OCI-LY7 (cell line): ENCODE measurements around the gene SERINC3. TPM values are rescaled to one million over a fixed set of nuclear protein-coding genes. Genes with fewer than 3 reads are reported as not detected.
A peak's percentile ranks its signal among the peaks of the same experiment; 100 is the strongest.
"Not testable (repeated sequence)": the region's sequence is repeated elsewhere in the genome, so short reads cannot be mapped to it uniquely, and the experiment has no call there.

ENCODE experiments used
- BruUV-seq: library from RNA; stranded (reverse); fragments of 400-500 nt; replicated peaks from 2 replicates; lab custom pipeline; 2021; lab: Mats Ljungman, UMichigan
- CTCF ChIA-PET: fragments of 300-600 bp; sonication (Branson Sonifier 250); formaldehyde crosslinking; loops from one replicate; lab custom pipeline; 2022; ENCODE audit warnings: antibody characterized with exemption; ENCODE audit not compliant: unreplicated experiment; lab: Charles Lee
- POLR2A ChIA-PET: fragments of 300-600 bp; sonication (Branson Sonifier 250); formaldehyde crosslinking; loops from one replicate; lab custom pipeline; 2022; ENCODE audit warnings: antibody characterized with exemption; lab: Charles Lee
- DNase-seq: peaks from one replicate; pipeline ENCODE4 v3.0.0-alpha.2; 2015; ENCODE audit warnings: low spot score
- H2AFZ ChIP-seq: fragments of 200-600 bp; sonication (generic), shearing (Covaris generic); 2 replicates; pipeline ENCODE4 v1.6.1; 2014; ENCODE audit warnings: mild to moderate bottlenecking, antibody characterized with exemption, low read length, moderate library complexity
- H3K27ac ChIP-seq: fragments of 200-600 bp; sonication (generic); 2 replicates; pipeline ENCODE4 v1.5.1; 2014; ENCODE audit warnings: mixed run types, low read depth, mild to moderate bottlenecking, moderate library complexity, low read length, inconsistent platforms; ENCODE audit not compliant: poor library complexity, severe bottlenecking
- H3K36me3 ChIP-seq: fragments of 200-600 bp; sonication (generic); 2 replicates; pipeline ENCODE4 v1.6.1; 2014; ENCODE audit warnings: mild to moderate bottlenecking, antibody characterized with exemption, low read length, moderate library complexity, mixed read lengths; ENCODE audit not compliant: insufficient read depth
- H3K4me1 ChIP-seq: fragments of 200-600 bp; sonication (generic); 2 replicates; pipeline ENCODE4 v1.5.1; 2014; ENCODE audit warnings: mild to moderate bottlenecking, low read length; ENCODE audit not compliant: insufficient read depth, poor library complexity, severe bottlenecking
- H3K4me2 ChIP-seq: fragments of 200-600 bp; sonication (generic); 2 replicates; pipeline ENCODE4 v1.6.1; 2014; ENCODE audit warnings: mild to moderate bottlenecking, low read length
- H3K4me3 ChIP-seq: fragments of 200-600 bp; sonication (generic); 2 replicates; pipeline ENCODE4 v1.5.1; 2014; ENCODE audit warnings: mild to moderate bottlenecking, low read depth, low read length; ENCODE audit not compliant: poor library complexity, severe bottlenecking
- H3K79me2 ChIP-seq: fragments of 200-600 bp; sonication (generic); 2 replicates; pipeline ENCODE4 v1.6.1; 2016; ENCODE audit warnings: low read depth, mild to moderate bottlenecking, low read length, moderate library complexity, mixed read lengths; ENCODE audit not compliant: insufficient read depth
- H3K9me2 ChIP-seq: fragments of 200-600 bp; sonication (generic); 2 replicates; pipeline ENCODE4 v1.6.1; 2016; ENCODE audit warnings: mild to moderate bottlenecking, low read length, mixed read lengths; ENCODE audit not compliant: insufficient read depth
- H3K9me3 ChIP-seq: fragments of 200-600 bp; sonication (generic); 2 replicates; pipeline ENCODE4 v1.6.1; 2014; ENCODE audit warnings: mild to moderate bottlenecking, mixed run types, low read length, mixed read lengths
- H4K20me1 ChIP-seq: fragments of 200-600 bp; sonication (generic); 2 replicates; pipeline ENCODE4 v1.6.1; 2014; ENCODE audit warnings: mild to moderate bottlenecking, antibody characterized with exemption, low read length, moderate library complexity, mixed read lengths; ENCODE audit not compliant: insufficient read depth
- CTCF ChIP-seq: fragments of 200-600 bp; sonication (generic); conservative IDR thresholded peaks from 2 replicates; pipeline ENCODE4 v1.5.1; 2014; ENCODE audit warnings: mild to moderate bottlenecking, antibody characterized with exemption, low read length, moderate library complexity, mixed read lengths
- EZH2phosphoT487 ChIP-seq: fragments of 200-600 bp; sonication (generic); IDR thresholded peaks from 2 replicates; pipeline ENCODE4 v1.6.1; 2018; ENCODE audit warnings: low read depth, borderline replicate concordance, mild to moderate bottlenecking, mixed run types, antibody characterized with exemption, low read length, moderate library complexity, mixed read lengths
- intact Hi-C: fragments of 100-400 bp; cut with micrococcal nuclease; formaldehyde crosslinking; loops from one replicate; pipeline ENCODE4 v1.10.0; 2022; ENCODE audit not compliant: unreplicated experiment
- total RNA-seq, 2 experiments: library from RNA; depleted of rRNA in 1 of 2; stranded (reverse); fragments of >200 nt in 1 of 2; shearing (Covaris generic) in 1 of 2; gene quantifications; 2 replicates each; pipeline ENCODE4 v1.2.3, GENCODE V29; 2014 to 2022

Gene SERINC3
- total RNA-seq, 2 experiments from 2014 or later = 24.4 to 55.4 TPM

DNA sequence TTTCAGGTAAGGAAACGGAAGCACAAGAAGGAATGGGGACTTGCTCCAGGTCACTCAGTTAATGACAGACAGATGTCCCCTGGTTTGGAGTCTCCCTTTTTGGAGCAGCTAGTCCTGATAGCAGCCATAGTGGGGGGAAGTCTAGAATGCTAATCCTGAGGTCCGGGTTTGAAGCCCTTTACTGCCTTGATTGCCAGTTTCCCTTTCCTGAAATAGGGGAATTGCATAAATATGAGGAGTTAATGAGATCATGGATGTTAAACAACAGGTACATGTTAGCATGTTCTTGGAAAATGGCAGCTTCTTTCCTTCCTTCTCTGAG, 46.5 kb downstream of the SERINC3 start:
- no peaks in the 10 kb centered on the region for H4K20me1 ChIP-seq
- TF ChIP-seq EZH2phosphoT487 (no peak), CTCF (no peak)
- peaks cover 25% of the 10 kb centered on the region for H3K4me1 ChIP-seq
- no peaks in the 10 kb centered on the region for H3K9me2 ChIP-seq
- H3K36me3 ChIP-seq = peaks cover 5% of the 10 kb centered on the region; the same call in 1 of the 2 replicates
- H3K9me3 ChIP-seq = no peaks in the 10 kb centered on the region
- no peak overlapping the region for H3K27ac ChIP-seq
- BruUV-seq = TSS peak; percentile 62
- CTCF ChIA-PET = interaction anchor here (1.1 kb wide), 1 partner anchor 127 kb away, joined by 3 read pairs; no protein-coding TSS in a partner anchor
- POLR2A ChIA-PET = interaction anchor here (0.6 to 1.6 kb wide), 6 partner anchors 31 to 348 kb away, joined by 3 to 4 read pairs (median 4); no protein-coding TSS in a partner anchor
- no peak for DNase-seq
- peak overlapping the region; percentile 90 for H2AFZ ChIP-seq
- peaks cover 12% of the 10 kb centered on the region; the same call in 1 of the 2 replicates for H3K79me2 ChIP-seq
- H3K4me2 ChIP-seq = peak overlapping the region; percentile 99
- intact Hi-C loops = loop anchor here (2.0 to 5.0 kb wide), 2 partner anchors 47 to 135 kb away; partner anchors contain the start of gene SERINC3
- H3K4me3 ChIP-seq = peak overlapping the region; percentile 92

DNA sequence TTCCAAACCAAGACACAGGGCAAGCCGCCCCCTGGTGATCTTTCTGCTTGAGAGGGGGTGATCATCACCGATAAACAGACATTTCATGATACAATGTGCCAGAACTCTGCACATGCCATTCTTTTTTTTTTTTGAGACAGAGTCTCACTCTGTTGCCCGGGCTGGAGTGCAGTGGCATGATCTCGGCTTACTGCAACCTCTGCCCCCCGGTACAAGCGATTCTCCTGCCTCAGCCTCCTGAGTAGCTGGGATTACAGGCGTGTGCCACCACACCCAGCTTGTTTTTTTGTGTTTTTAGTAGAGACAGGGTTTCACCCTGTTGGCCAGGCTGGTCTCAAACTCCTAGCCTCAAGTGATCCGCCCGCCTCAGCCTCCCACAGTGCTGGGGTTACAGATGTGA, 49.6 kb downstream of the SERINC3 start:
- Histone ChIP-seq H3K79me2 (peaks cover 12% of the 10 kb centered on the region; the same call in 1 of the 2 replicates), H3K4me1 (peaks cover 16% of the 10 kb centered on the region)
- H3K4me3 ChIP-seq, H3K4me2 ChIP-seq, H3K9me3 ChIP-seq, H4K20me1 ChIP-seq, DNase-seq, H3K9me2 ChIP-seq, intact Hi-C loops, H2AFZ ChIP-seq, H3K27ac ChIP-seq, H3K36me3 ChIP-seq, BruUV-seq, POLR2A ChIA-PET, CTCF ChIA-PET: not testable (repeated sequence)

DNA sequence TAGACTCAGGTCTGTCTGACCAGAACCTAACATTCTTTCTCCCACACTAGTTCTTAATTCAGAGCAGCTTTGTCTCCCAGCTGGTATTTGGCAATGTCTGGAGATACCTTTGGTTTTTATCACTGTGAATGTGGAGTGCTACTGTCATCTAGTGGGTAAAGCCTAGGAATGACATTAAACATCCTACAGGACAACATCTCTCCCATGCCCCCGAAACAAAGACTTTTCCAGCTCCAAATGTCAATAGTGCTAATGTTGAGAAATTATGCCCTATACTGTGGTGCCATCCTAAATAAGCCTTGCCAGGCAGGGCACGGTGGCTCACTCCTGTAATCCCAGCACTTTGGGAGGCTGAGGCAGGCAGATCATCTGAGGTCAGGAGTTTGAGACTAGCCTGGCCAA, 50.4 kb downstream of the SERINC3 start:
- intact Hi-C loops = no loop called here
- POLR2A ChIA-PET = interaction anchor here (1.1 kb wide), 1 partner anchor 133 kb away, joined by 5 read pairs; no protein-coding TSS in a partner anchor
- DNase-seq = no peak

More for the DNA sequence above, 50.4 kb downstream of the SERINC3 start:
- H3K9me3 ChIP-seq = no peaks in the 10 kb centered on the region
- BruUV-seq = no TSS peak
- peaks cover 9% of the 10 kb centered on the region for H3K4me1 ChIP-seq
- no peaks in the 10 kb centered on the region for H3K36me3 ChIP-seq
- H4K20me1 ChIP-seq = no peaks in the 10 kb centered on the region
- no peak overlapping the region for H3K27ac ChIP-seq
- H3K4me3 ChIP-seq = no peak overlapping the region
- TF ChIP-seq CTCF = peak; percentile 42
- TF ChIP-seq EZH2phosphoT487 = no peak
- no peak overlapping the region for H3K4me2 ChIP-seq
- H3K9me2 ChIP-seq = no peaks in the 10 kb centered on the region
- CTCF ChIA-PET = no interaction called here
- H3K79me2 ChIP-seq = peaks cover 6% of the 10 kb centered on the region; the same call in 1 of the 2 replicates
- H2AFZ ChIP-seq = no peak overlapping the region
